Esophagus squamous epithelium (tissue), 5 donors: Measurements from ENCODE around the gene HCRTR2. TPM values are rescaled to one million over a fixed set of nuclear protein-coding genes. Genes with fewer than 3 reads are reported as not detected.

Experiments
- DNase-seq: peaks from one replicate; lab custom pipeline; 2025; lab: John Stamatoyannopoulos, UW
- H3K27ac ChIP-seq, 4 donors: fragments of 200-600 bp; sonication (generic); one replicate each; pipeline ENCODE4 v1.5.1; 2016 to 2019; ENCODE audit warnings: mild to moderate bottlenecking in 1 of 4
- H3K27me3 ChIP-seq, 4 donors: fragments of 200-600 bp; sonication (generic); 1 replicate in 3 of 4; 2 replicates in 1 of 4; pipeline versions ENCODE4 v1.5.1 to v1.6.0; 2017 to 2021; ENCODE audit warnings: antibody characterized with exemption in 1 of 4
- H3K36me3 ChIP-seq, 3 donors: fragments of 200-600 bp; sonication (generic); one replicate each; pipeline ENCODE4 v1.5.1; 2016 to 2019
- H3K4me1 ChIP-seq, 3 donors: fragments of 200-600 bp; sonication (generic); one replicate each; pipeline ENCODE4 v1.5.1; 2017 to 2019
- H3K4me3 ChIP-seq, 4 donors: fragments of 200-600 bp; sonication (generic); 1 replicate in 3 of 4; 2 replicates in 1 of 4; pipeline ENCODE4 v1.5.1; 2016 to 2019; ENCODE audit warnings: mild to moderate bottlenecking in 2 of 4, moderate library complexity in 1 of 4
- H3K9me3 ChIP-seq, 3 donors: fragments of 200-600 bp; sonication (generic); one replicate each; pipeline ENCODE4 v1.5.1; 2016 to 2019
- CTCF ChIP-seq, 6 experiments: fragments of 450-650 bp in 4 of 6; fragments of 200-600 bp in 2 of 6; sonication (generic) in 2 of 6; IDR thresholded peaks; one replicate each; pipeline ENCODE4 v1.5.1; 2016 to 2019; ENCODE audit warnings: antibody characterized with exemption in 6 of 6, mild to moderate bottlenecking in 4 of 6, moderate library complexity in 4 of 6
- POLR2A ChIP-seq, 4 donors: fragments of 450-650 bp; IDR thresholded peaks; one replicate each; pipeline ENCODE4 v1.6.1; 2017; ENCODE audit warnings: antibody characterized with exemption in 4 of 4, mild to moderate bottlenecking in 4 of 4, moderate library complexity in 3 of 4
- WGBS, 2 donors: methylation state at CpG; one replicate each; pipeline ENCODE4 v1.1.5; 2018; 5-methylcytosine and 5-hydroxymethylcytosine counted together
- intact Hi-C: fragments of 100-400 bp; cut with DNase I; formaldehyde crosslinking; loops from one replicate; pipeline ENCODE4 v1.15.0; 2022
- total RNA-seq, 4 donors: library from RNA; depleted of rRNA; stranded (reverse); fragments of >200 nt; gene quantifications; one replicate each; pipeline ENCODE4 v1.1.0, GENCODE V29; 2016
- donor health status: DM: yes; HTN: yes; CAD: no.

The HCRTR2 gene
- total RNA-seq, 4 donors from 2014 or later = not detected

GRCh38 chr6:55184782-55185530 lies 10.6 kb downstream of the HCRTR2 start:
- DNase-seq = no peak
- Histone ChIP-seq H3K27ac (no peak overlapping the region), H3K4me1 (no peaks in the 10 kb centered on the region), H3K4me3 (no peak overlapping the region), H3K9me3 (no peaks in the 10 kb centered on the region), H3K27me3 (no peaks in the 10 kb centered on the region), H3K36me3 (no peaks in the 10 kb centered on the region)
- WGBS, 2 donors = 54 to 55% methylated on average over 4 of the region's 4 CpGs
- no peak for TF ChIP-seq POLR2A (IDR thresholded peaks at IDR 0.05)
- no peak for TF ChIP-seq CTCF (IDR thresholded peaks at IDR 0.05)
- intact Hi-C loops = no loop called here

- H3K27ac ChIP-seq = no peak overlapping the region
- intact Hi-C loops = no loop called here
- H3K4me1 ChIP-seq = no peaks in the 10 kb centered on the region
- no peak for DNase-seq
- no peak overlapping the region for H3K4me3 ChIP-seq
- no peak for TF ChIP-seq POLR2A (IDR thresholded peaks at IDR 0.05)
- no peak for TF ChIP-seq CTCF (IDR thresholded peaks at IDR 0.05)
- no peaks in the 10 kb centered on the region for H3K27me3 ChIP-seq
- H3K9me3 ChIP-seq = no peaks in the 10 kb centered on the region
- no peaks in the 10 kb centered on the region for H3K36me3 ChIP-seq
Measured at GRCh38 chr6:55198715-55199114, 24.4 kb downstream of the HCRTR2 start.

GRCh38 chr6:55199239-55199638 lies 24.9 kb downstream of the HCRTR2 start:
- DNase-seq = no peak
- TF ChIP-seq CTCF (IDR thresholded peaks at IDR 0.05) (no peak), POLR2A (IDR thresholded peaks at IDR 0.05) (no peak)
- Histone ChIP-seq H3K27me3 (no peaks in the 10 kb centered on the region), H3K36me3 (no peaks in the 10 kb centered on the region), H3K27ac (no peak overlapping the region), H3K4me1 (no peaks in the 10 kb centered on the region), H3K9me3 (no peaks in the 10 kb centered on the region), H3K4me3 (no peak overlapping the region)
- intact Hi-C loops = no loop called here

- no peaks in the 10 kb centered on the region for H3K4me1 ChIP-seq
- H3K36me3 ChIP-seq = no peaks in the 10 kb centered on the region
- no peak overlapping the region for H3K4me3 ChIP-seq
- DNase-seq = no peak
- no peaks in the 10 kb centered on the region for H3K9me3 ChIP-seq
- intact Hi-C loops = no loop called here
- WGBS, 2 donors = 50 to 53% methylated on average over 3 of the region's 3 CpGs
- TF ChIP-seq CTCF (IDR thresholded peaks at IDR 0.05) (no peak), POLR2A (IDR thresholded peaks at IDR 0.05) (no peak)
- H3K27me3 ChIP-seq = no peaks in the 10 kb centered on the region
- H3K27ac ChIP-seq = no peak overlapping the region
Measured at GRCh38 chr6:55208478-55209458, 34.5 kb downstream of the HCRTR2 start.

- no peaks in the 10 kb centered on the region for H3K36me3 ChIP-seq
- no peaks in the 10 kb centered on the region for H3K9me3 ChIP-seq
- H3K27me3 ChIP-seq = no peaks in the 10 kb centered on the region
- H3K4me3 ChIP-seq = no peak overlapping the region
- no peaks in the 10 kb centered on the region for H3K4me1 ChIP-seq
- intact Hi-C loops = no loop called here
- TF ChIP-seq POLR2A (IDR thresholded peaks at IDR 0.05) (no peak), CTCF (IDR thresholded peaks at IDR 0.05) (no peak)
- no peak for DNase-seq
- no peak overlapping the region for H3K27ac ChIP-seq
Measured at GRCh38 chr6:55210952-55211351, 36.6 kb downstream of the HCRTR2 start.
